ENCODE results near the gene DLG2.
"Not testable (repeated sequence)": the region's sequence is repeated elsewhere in the genome, so short reads cannot be mapped to it uniquely, and the experiment has no call there.

Gene DLG2

GRCh38 chr11:84857746-84858145, 769.4 kb downstream of the DLG2 start:
- no peak for DNase-seq (ENCODE audit: low read depth)
- no peak overlapping the region for H3K4me3 ChIP-seq (ENCODE audit: low read length)
- TF ChIP-seq CTCF (conservative IDR thresholded peaks at IDR 0.05; ENCODE audit: low read depth, low read length), result no peak

- no peak for TF ChIP-seq CTCF (conservative IDR thresholded peaks at IDR 0.05; ENCODE audit: low read depth, low read length)
- no peak overlapping the region for H3K4me3 ChIP-seq (ENCODE audit: low read length)
- peak; percentile 52 for DNase-seq (ENCODE audit: low read depth)
Measured at GRCh38 chr11:84855508-84856245, 771.5 kb downstream of the DLG2 start.

GRCh38 chr11:84854498-84854880, 772.7 kb downstream of the DLG2 start:
- no peak for DNase-seq (ENCODE audit: low read depth)
- H3K4me3 ChIP-seq (ENCODE audit: low read length), result no peak overlapping the region
- no peak for TF ChIP-seq CTCF (conservative IDR thresholded peaks at IDR 0.05; ENCODE audit: low read depth, low read length)

- no peak for DNase-seq (ENCODE audit: low read depth)
- TF ChIP-seq CTCF (conservative IDR thresholded peaks at IDR 0.05; ENCODE audit: low read depth, low read length), result no peak
- no peak overlapping the region for H3K4me3 ChIP-seq (ENCODE audit: low read length)
Measured at GRCh38 chr11:84853841-84854497, 773.2 kb downstream of the DLG2 start.

- DNase-seq (ENCODE audit: low read depth), result no peak
- no peak overlapping the region for H3K4me3 ChIP-seq (ENCODE audit: low read length)
- TF ChIP-seq CTCF (conservative IDR thresholded peaks at IDR 0.05; ENCODE audit: low read depth, low read length), result no peak
Measured at GRCh38 chr11:84847842-84848241, 779.3 kb downstream of the DLG2 start.

- DNase-seq (ENCODE audit: low read depth), result not testable (repeated sequence)
Measured at GRCh38 chr11:84840201-84840600, 786.9 kb downstream of the DLG2 start.

GRCh38 chr11:84837402-84838069, 789.6 kb downstream of the DLG2 start:
- DNase-seq (ENCODE audit: low read depth), result no peak
- no peak for TF ChIP-seq CTCF (conservative IDR thresholded peaks at IDR 0.05; ENCODE audit: low read depth, low read length)
- no peak overlapping the region for H3K4me3 ChIP-seq (ENCODE audit: low read length)

More at GRCh38 chr11:84840201-84840600, 786.9 kb downstream of the DLG2 start:
- H3K4me3 ChIP-seq (ENCODE audit: low read length), result not testable (repeated sequence)
